Lower lobe of right lung (tissue), 2 donors: ENCODE results near the gene KIAA0753. TPM values are rescaled to one million over a fixed set of nuclear protein-coding genes. Genes with fewer than 3 reads are reported as not detected.

Experiments used
- ATAC-seq, 2 donors: fragments of 200-7000 bp; cut with Tn5 transposase; one replicate each; pipeline ENCODE4 v1.9.1; 2020 to 2022; ENCODE audit warnings: mild to moderate bottlenecking in 2 of 2, moderate library complexity in 2 of 2
- DNase-seq: peaks from one replicate; pipeline ENCODE4 v3.0.0-alpha.2; 2020
- H3K27ac ChIP-seq: fragments of 200-600 bp; one replicate; pipeline ENCODE4 v1.8.0; 2022
- H3K27me3 ChIP-seq: fragments of 200-600 bp; one replicate; pipeline ENCODE4 v1.8.0; 2022; ENCODE audit warnings: low read depth
- H3K36me3 ChIP-seq: fragments of 200-600 bp; one replicate; pipeline ENCODE4 v1.8.0; 2022; ENCODE audit warnings: mild to moderate bottlenecking
- H3K4me1 ChIP-seq: fragments of 200-600 bp; one replicate; pipeline ENCODE4 v1.8.0; 2022
- H3K4me3 ChIP-seq: fragments of 200-600 bp; one replicate; pipeline ENCODE4 v1.8.0; 2022; ENCODE audit warnings: mild to moderate bottlenecking
- H3K9me3 ChIP-seq: fragments of 200-600 bp; one replicate; pipeline ENCODE4 v1.8.0; 2022
- intact Hi-C: fragments of 100-400 bp; cut with DNase I; formaldehyde crosslinking; loops from one replicate; pipeline ENCODE4 v1.11.0; 2022
- total RNA-seq: library from RNA; stranded (reverse); fragmentation: NEBNext Ultra II Directional; extraction: Animal tissue kit (Norgen Biotek cat#: 25700); gene quantifications from one replicate; pipeline ENCODE4 v1.2.1, GENCODE V29; 2021
- TF ChIP-seq, protein P1 (sequence below): fragments of 200-600 bp; IDR thresholded peaks from one replicate; pipeline ENCODE4 v1.8.0; 2022; ENCODE audit warnings: antibody characterized with exemption, mild to moderate bottlenecking
- donor health status: DM: no; HTN: yes; CAD: no; lungs with severe emphysema.

KIAA0753 gene
- total RNA-seq, 1 donor from 2014 or later = 20.0 TPM

DNA sequence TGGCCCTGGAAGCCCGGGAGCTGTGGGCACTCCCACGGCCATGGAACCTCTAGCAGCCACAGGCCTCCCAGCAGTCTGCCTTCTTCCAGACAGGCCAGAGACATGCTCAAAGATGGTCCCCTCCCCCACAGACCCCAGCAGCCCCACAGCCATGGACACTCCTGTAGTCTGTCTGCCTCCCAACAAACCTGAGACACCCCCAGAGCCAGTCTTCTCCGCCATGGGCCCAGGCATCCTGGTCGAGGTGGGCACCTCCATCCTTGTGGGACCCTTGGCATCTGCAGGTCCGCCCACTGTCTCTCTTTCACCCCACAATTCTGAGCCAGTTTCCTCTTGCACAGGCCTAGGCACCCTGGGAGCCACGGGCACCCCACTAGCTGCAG lies 3.1 kb downstream of the KIAA0753 start:
- Histone ChIP-seq H3K9me3 (no peaks in the 10 kb centered on the region), H3K4me1 (peaks cover 28% of the 10 kb centered on the region), H3K27me3 (no peaks in the 10 kb centered on the region), H3K27ac (no peak overlapping the region), H3K4me3 (no peak overlapping the region), H3K36me3 (peaks cover 27% of the 10 kb centered on the region)
- intact Hi-C loops = no loop called here
- DNase-seq (no peak), ATAC-seq (no peak)
- TF ChIP-seq, protein P1, sequence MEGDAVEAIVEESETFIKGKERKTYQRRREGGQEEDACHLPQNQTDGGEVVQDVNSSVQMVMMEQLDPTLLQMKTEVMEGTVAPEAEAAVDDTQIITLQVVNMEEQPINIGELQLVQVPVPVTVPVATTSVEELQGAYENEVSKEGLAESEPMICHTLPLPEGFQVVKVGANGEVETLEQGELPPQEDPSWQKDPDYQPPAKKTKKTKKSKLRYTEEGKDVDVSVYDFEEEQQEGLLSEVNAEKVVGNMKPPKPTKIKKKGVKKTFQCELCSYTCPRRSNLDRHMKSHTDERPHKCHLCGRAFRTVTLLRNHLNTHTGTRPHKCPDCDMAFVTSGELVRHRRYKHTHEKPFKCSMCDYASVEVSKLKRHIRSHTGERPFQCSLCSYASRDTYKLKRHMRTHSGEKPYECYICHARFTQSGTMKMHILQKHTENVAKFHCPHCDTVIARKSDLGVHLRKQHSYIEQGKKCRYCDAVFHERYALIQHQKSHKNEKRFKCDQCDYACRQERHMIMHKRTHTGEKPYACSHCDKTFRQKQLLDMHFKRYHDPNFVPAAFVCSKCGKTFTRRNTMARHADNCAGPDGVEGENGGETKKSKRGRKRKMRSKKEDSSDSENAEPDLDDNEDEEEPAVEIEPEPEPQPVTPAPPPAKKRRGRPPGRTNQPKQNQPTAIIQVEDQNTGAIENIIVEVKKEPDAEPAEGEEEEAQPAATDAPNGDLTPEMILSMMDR = no peak

DNA sequence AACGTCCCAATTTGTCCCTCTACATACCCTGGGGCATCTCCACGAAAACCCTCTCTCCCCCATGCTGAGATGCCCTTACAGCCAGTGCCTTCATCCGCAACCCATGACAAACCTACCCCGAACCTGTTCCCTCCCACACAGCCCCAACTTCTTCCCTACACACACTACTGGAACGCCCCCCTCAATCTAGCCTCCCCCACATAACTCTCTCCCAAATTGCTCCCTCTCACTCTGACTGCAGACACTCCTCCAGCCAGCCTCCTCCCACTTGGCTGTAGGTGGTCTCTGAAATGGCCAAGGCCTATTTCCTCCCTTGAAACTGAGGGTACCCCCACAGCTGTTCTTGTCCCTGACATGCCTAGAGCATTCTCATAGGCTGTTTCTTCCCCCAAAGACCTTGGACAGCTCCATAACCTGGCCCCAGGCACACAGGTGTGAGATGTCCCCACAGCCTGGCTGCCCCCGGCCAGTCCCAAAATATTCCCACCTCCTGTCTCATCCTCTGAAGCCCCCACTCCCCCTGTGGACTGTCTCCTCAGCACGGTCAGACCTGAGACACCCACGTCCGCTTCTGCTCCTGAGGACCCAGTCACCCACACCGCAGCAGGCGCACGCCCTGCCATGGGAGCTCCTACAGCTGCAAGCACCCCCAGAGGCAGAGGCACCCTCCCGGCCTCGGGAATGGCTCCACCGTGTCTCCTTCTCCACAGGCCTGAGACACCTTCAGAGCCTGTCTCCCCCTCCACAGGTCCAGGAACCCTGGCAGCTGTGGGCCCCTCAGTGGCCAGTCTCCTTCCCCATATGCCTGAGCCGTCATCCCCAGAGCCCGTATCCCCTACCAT lies 3.7 kb downstream of the KIAA0753 start:
- intact Hi-C loops = no loop called here
- TF ChIP-seq, protein P1 = no peak
- DNase-seq = no peak
- no peak for ATAC-seq
- no peaks in the 10 kb centered on the region for H3K9me3 ChIP-seq
- H3K36me3 ChIP-seq = peaks cover 31% of the 10 kb centered on the region
- no peaks in the 10 kb centered on the region for H3K27me3 ChIP-seq
- peaks cover 22% of the 10 kb centered on the region for H3K4me1 ChIP-seq
- no peak overlapping the region for H3K4me3 ChIP-seq
- no peak overlapping the region for H3K27ac ChIP-seq

DNA sequence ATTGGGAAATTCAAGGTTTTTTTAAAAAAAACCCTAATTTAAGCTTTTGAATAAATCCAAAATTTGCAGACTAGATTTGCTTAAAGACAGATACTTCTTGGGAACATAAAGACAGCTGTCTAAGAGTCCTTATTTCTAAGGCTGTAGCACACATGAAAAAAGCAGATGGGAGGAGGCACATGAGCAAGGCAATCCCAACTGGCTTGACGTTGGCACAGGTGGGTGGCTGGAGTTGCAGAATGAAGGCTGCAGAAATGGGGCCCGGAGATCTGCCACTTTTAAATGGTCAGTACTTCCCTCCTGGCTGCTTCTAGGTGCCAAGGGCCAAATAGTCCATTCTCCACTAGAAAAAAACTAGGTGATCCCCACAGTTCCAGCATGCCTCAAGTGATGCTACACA lies 4.4 kb downstream of the KIAA0753 start:
- Histone ChIP-seq H3K27ac (no peak overlapping the region), H3K4me3 (no peak overlapping the region), H3K36me3 (peaks cover 39% of the 10 kb centered on the region), H3K27me3 (no peaks in the 10 kb centered on the region), H3K9me3 (no peaks in the 10 kb centered on the region), H3K4me1 (peaks cover 16% of the 10 kb centered on the region)
- DNase-seq (no peak), ATAC-seq (no peak)
- intact Hi-C loops = no loop called here
- TF ChIP-seq, protein P1 = no peak

DNA sequence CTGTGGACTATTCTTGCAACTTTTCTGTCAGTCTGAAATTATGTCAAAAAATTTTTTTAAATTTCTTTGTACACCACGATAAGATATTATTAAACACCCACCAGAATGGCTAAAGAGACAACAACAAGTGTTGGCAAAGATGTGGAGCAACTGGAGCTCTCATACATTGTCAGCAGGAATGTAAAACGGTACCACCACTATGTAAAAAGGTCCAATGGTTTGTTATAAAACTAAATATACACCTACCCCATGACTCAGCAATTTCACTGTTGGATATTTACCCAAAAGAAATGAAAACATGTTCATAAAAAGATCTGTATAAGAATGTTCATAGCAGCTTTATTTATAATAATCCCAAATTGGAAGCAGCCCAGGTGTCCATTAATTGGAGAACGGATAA lies 7.2 kb downstream of the KIAA0753 start:
- ATAC-seq (no peak), DNase-seq (no peak)
- Histone ChIP-seq H3K9me3 (no peaks in the 10 kb centered on the region), H3K36me3 (peaks cover 46% of the 10 kb centered on the region), H3K4me3 (no peak overlapping the region), H3K27me3 (no peaks in the 10 kb centered on the region), H3K4me1 (peaks cover 2% of the 10 kb centered on the region), H3K27ac (no peak overlapping the region)
- intact Hi-C loops = no loop called here
- TF ChIP-seq, protein P1 = no peak

DNA sequence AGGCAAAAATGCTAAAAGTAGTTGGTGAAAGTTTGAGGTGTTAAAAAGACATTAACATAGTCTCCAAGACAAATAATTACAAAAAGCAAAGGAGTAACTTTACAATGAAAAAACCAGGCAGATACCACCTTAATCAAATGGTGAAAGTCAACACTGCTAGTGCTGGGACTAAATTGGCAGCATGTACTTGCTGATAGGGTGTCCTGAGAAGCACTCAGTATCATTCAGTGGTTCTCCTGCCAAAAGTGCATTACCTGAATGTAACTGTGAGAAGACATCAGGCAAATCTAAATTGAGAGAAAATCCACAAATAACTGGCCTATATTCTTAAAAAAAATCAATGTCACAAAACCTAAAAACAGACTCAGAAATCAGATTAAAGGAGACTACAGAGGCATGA lies 8.0 kb downstream of the KIAA0753 start:
- Histone ChIP-seq H3K27me3 (no peaks in the 10 kb centered on the region), H3K4me3 (no peak overlapping the region), H3K27ac (no peak overlapping the region), H3K9me3 (no peaks in the 10 kb centered on the region), H3K36me3 (peaks cover 53% of the 10 kb centered on the region), H3K4me1 (no peaks in the 10 kb centered on the region)
- DNase-seq (no peak), ATAC-seq (no peak)
- intact Hi-C loops = no loop called here
- TF ChIP-seq, protein P1 = no peak
